Ishikawa (cell line): ENCODE data around the gene CIAO3.

Experiments used
- CEBPB ChIP-seq: IDR thresholded peaks from 2 replicates; pipeline ENCODE4 v1.6.1; 2012
- CREB1 ChIP-seq: IDR thresholded peaks from 2 replicates; pipeline ENCODE4 v1.6.1; 2012; ENCODE audit warnings: low read depth
- EGR1 ChIP-seq: IDR thresholded peaks from 2 replicates; pipeline ENCODE4 v1.6.1; 2012
- EP300 ChIP-seq: IDR thresholded peaks from 2 replicates; pipeline ENCODE4 v1.6.1; 2012; ENCODE audit warnings: borderline replicate concordance
- FOXM1 ChIP-seq: IDR thresholded peaks from 2 replicates; pipeline ENCODE4 v1.6.1; 2012; ENCODE audit warnings: low read depth, borderline replicate concordance
- MAX ChIP-seq: IDR thresholded peaks from 2 replicates; pipeline ENCODE4 v1.6.1; 2012
- NFIC ChIP-seq: IDR thresholded peaks from 2 replicates; pipeline ENCODE4 v1.6.1; 2012
- RAD21 ChIP-seq: IDR thresholded peaks from 2 replicates; pipeline ENCODE4 v1.6.1; 2012; ENCODE audit warnings: low read depth
- REST ChIP-seq: IDR thresholded peaks from 2 replicates; pipeline ENCODE4 v1.6.1; 2012; ENCODE audit warnings: low read depth, mild to moderate bottlenecking
- TAF1 ChIP-seq: IDR thresholded peaks from 2 replicates; pipeline ENCODE4 v1.6.1; 2012; ENCODE audit warnings: low read depth, mild to moderate bottlenecking
- TCF12 ChIP-seq: IDR thresholded peaks from 2 replicates; pipeline ENCODE4 v1.6.1; 2012; ENCODE audit warnings: low read depth
- TEAD4 ChIP-seq: IDR thresholded peaks from 2 replicates; pipeline ENCODE4 v1.6.1; 2012
- USF1 ChIP-seq: IDR thresholded peaks from 2 replicates; pipeline ENCODE4 v1.6.1; 2012
- YY1 ChIP-seq: IDR thresholded peaks from 2 replicates; pipeline ENCODE4 v1.6.1; 2012; ENCODE audit warnings: low read depth
- ZBTB7A ChIP-seq: IDR thresholded peaks from 2 replicates; pipeline ENCODE4 v1.6.1; 2012; ENCODE audit warnings: low read depth

CIAO3 gene

GRCh38 chr16:781346-782010 lies 40.7 kb upstream of the CIAO3 start:
- TF ChIP-seq FOXM1 (no peak), USF1 (no peak), CREB1 (no peak), CEBPB (no peak), TAF1 (no peak)

GRCh38 chr16:780296-780695 lies 39.5 kb upstream of the CIAO3 start:
- TF ChIP-seq CREB1 (no peak), MAX (no peak), TAF1 (no peak), CEBPB (no peak), RAD21 (no peak), REST (no peak), EGR1 (no peak), NFIC (no peak), YY1 (no peak), EP300 (no peak), FOXM1 (no peak), ZBTB7A (no peak)

- TF ChIP-seq EP300 (no peak), REST (no peak)
These were observed 38.8 kb upstream of the CIAO3 start for GRCh38 chr16:779561-779960.

GRCh38 chr16:778909-779527 lies 38.2 kb upstream of the CIAO3 start:
- TF ChIP-seq YY1 (no peak), EP300 (no peak), EGR1 (no peak), NFIC (no peak), CEBPB (no peak), TEAD4 (no peak), CREB1 (no peak), ZBTB7A (no peak), USF1 (no peak), RAD21 (no peak), MAX (no peak), FOXM1 (no peak), TCF12 (no peak), REST (no peak), TAF1 (no peak)

GRCh38 chr16:778447-778846 lies 37.6 kb upstream of the CIAO3 start:
- TF ChIP-seq ZBTB7A (no peak), EP300 (no peak), EGR1 (no peak), NFIC (no peak), REST (no peak), TAF1 (no peak), YY1 (no peak), TCF12 (no peak), MAX (no peak), CEBPB (no peak)
